Gastroesophageal sphincter (tissue), 4 donors: ENCODE measurements around the gene ERG28. TPM values are rescaled to one million over a fixed set of nuclear protein-coding genes. Genes with fewer than 3 reads are reported as not detected.

Source experiments
- ATAC-seq: fragments of 150-250 bp; one replicate; pipeline ENCODE4 v1.9.1; 2016; ENCODE audit warnings: mild to moderate bottlenecking, moderate library complexity
- H3K27ac ChIP-seq, 4 donors: fragments of 200-600 bp; sonication (generic) in 3 of 4; 1 replicate in 3 of 4; 2 replicates in 1 of 4; pipeline ENCODE4 v1.5.1; 2016 to 2019
- H3K27me3 ChIP-seq: fragments of 200-600 bp; sonication (generic); one replicate; pipeline ENCODE4 v1.5.1; 2019
- H3K36me3 ChIP-seq, 2 donors: fragments of 200-600 bp; sonication (generic); one replicate each; pipeline ENCODE4 v1.5.1; 2019; ENCODE audit warnings: control low read depth in 1 of 2
- H3K4me1 ChIP-seq, 3 donors: fragments of 200-600 bp; sonication (generic); 1 replicate in 2 of 3; 2 replicates in 1 of 3; pipeline ENCODE4 v1.5.1; 2016 to 2019; ENCODE audit warnings: control low read depth in 2 of 3
- H3K4me3 ChIP-seq, 2 donors: fragments of 200-600 bp; sonication (generic); one replicate each; pipeline ENCODE4 v1.5.1; 2019; ENCODE audit warnings: mild to moderate bottlenecking in 1 of 2, moderate library complexity in 1 of 2
- H3K9me3 ChIP-seq, 3 donors: fragments of 200-600 bp; sonication (generic); one replicate each; pipeline ENCODE4 v1.5.1; 2017 to 2019; ENCODE audit warnings: control low read depth in 2 of 3
- CTCF ChIP-seq, 4 experiments: fragments of 200-600 bp in 2 of 4; fragments of 450-650 bp in 2 of 4; sonication (generic) in 1 of 4; IDR thresholded peaks; one replicate each; pipeline ENCODE4 v1.5.1; 2017 to 2019; ENCODE audit warnings: antibody characterized with exemption in 4 of 4, mild to moderate bottlenecking in 2 of 4, moderate library complexity in 2 of 4
- EP300 ChIP-seq: sonication (generic); formaldehyde crosslinking; IDR thresholded peaks from one replicate; pipeline ENCODE4 v1.6.1; 2017; ENCODE audit warnings: antibody characterized with exemption, mild to moderate bottlenecking
- POLR2A ChIP-seq, 2 donors: fragments of 450-650 bp; IDR thresholded peaks; one replicate each; pipeline ENCODE4 v1.6.1; 2017; ENCODE audit warnings: antibody characterized with exemption in 2 of 2, mild to moderate bottlenecking in 2 of 2, moderate library complexity in 1 of 2
- POLR2AphosphoS5 ChIP-seq: sonication (generic); formaldehyde crosslinking; IDR thresholded peaks from one replicate; pipeline ENCODE4 v1.6.1; 2017; ENCODE audit warnings: antibody characterized with exemption
- WGBS, 2 donors: methylation state at CpG; one replicate each; pipeline ENCODE4 v1.1.5; 2018; ENCODE audit warnings: low coverage in 1 of 2; 5-methylcytosine and 5-hydroxymethylcytosine counted together
- total RNA-seq, 4 donors: library from RNA; depleted of rRNA; stranded (reverse); fragments of >200 nt; gene quantifications; one replicate each; pipeline ENCODE4 v1.1.0, GENCODE V29; 2016

The ERG28 gene
- total RNA-seq, 4 donors from 2014 or later: 6.2 to 13.4 (median 7.0) TPM

- no peaks in the 10 kb centered on the region for H3K9me3 ChIP-seq
- no peak overlapping the region for H3K27ac ChIP-seq
- H3K4me1 ChIP-seq: no peaks in the 10 kb centered on the region
- H3K36me3 ChIP-seq: peaks cover 0 to 3% of the 10 kb centered on the region in 2 donors
- H3K27me3 ChIP-seq: no peaks in the 10 kb centered on the region
- TF ChIP-seq CTCF (IDR thresholded peaks at IDR 0.05): no peak
- no peak for TF ChIP-seq POLR2AphosphoS5
- no peak for TF ChIP-seq POLR2A (IDR thresholded peaks at IDR 0.05)
- no peak for TF ChIP-seq EP300
- ATAC-seq: no peak
- H3K4me3 ChIP-seq: no peak overlapping the region
- WGBS, 2 donors: 85% methylated on average over 5 of the region's 6 CpGs; no CpG with 5 or more reads in 1 of the 2 donors
Measured at GRCh38 chr14:75630695-75631452, 29.8 kb downstream of the ERG28 start.

DNA sequence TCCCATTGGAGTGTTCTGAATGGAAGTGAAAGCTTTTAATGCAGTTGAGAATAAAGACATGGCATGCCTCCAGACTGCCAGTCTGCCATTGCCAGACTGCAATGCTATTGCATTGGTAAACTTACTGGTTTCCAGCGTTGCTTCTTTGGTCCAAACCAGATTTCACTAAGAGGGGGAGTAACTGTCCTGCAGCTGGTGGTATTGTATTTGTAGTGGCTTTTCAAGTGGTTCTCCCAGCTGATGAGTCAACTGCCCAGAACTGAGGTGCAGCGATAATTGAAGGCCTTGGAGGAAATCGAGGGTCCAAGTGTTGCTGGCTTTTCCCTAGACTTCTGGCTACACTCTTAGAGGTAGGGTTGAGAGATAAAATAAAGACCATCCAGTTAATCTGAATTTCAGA, 31.9 kb downstream of the ERG28 start:
- no peak for ATAC-seq
- Histone ChIP-seq H3K36me3 (no peaks in the 10 kb centered on the region), H3K4me1 (no peaks in the 10 kb centered on the region), H3K4me3 (no peak overlapping the region), H3K27ac (no peak overlapping the region), H3K27me3 (no peaks in the 10 kb centered on the region), H3K9me3 (no peaks in the 10 kb centered on the region)
- no peak for TF ChIP-seq POLR2A (IDR thresholded peaks at IDR 0.05)
- TF ChIP-seq POLR2AphosphoS5: no peak
- no peak for TF ChIP-seq CTCF (IDR thresholded peaks at IDR 0.05)
- no peak for TF ChIP-seq EP300
- WGBS, 2 donors: 92 to 100% methylated on average over 2 to 3 of the region's 3 CpGs

GRCh38 chr14:75627406-75627805, 33.3 kb downstream of the ERG28 start:
- 80% methylated on average over 1 of the region's 4 CpGs; no CpG with 5 or more reads in 1 of the 2 donors for WGBS, 2 donors
- ATAC-seq: no peak
- no peak overlapping the region for H3K27ac ChIP-seq

GRCh38 chr14:75626863-75627262, 33.8 kb downstream of the ERG28 start:
- TF ChIP-seq POLR2AphosphoS5 (no peak), POLR2A (IDR thresholded peaks at IDR 0.05) (no peak), EP300 (no peak), CTCF (IDR thresholded peaks at IDR 0.05) (no peak)
- WGBS, 2 donors: 35 to 82% methylated on average over 2 to 3 of the region's 3 CpGs
- no peak for ATAC-seq
- Histone ChIP-seq H3K36me3 (no peaks in the 10 kb centered on the region), H3K4me3 (no peak overlapping the region), H3K4me1 (no peaks in the 10 kb centered on the region), H3K9me3 (no peaks in the 10 kb centered on the region), H3K27me3 (no peaks in the 10 kb centered on the region), H3K27ac (no peak overlapping the region)

More at GRCh38 chr14:75627406-75627805, 33.3 kb downstream of the ERG28 start:
- H3K9me3 ChIP-seq: no peaks in the 10 kb centered on the region
- H3K36me3 ChIP-seq: no peaks in the 10 kb centered on the region
- no peaks in the 10 kb centered on the region for H3K27me3 ChIP-seq
- TF ChIP-seq EP300: no peak
- no peak for TF ChIP-seq CTCF (IDR thresholded peaks at IDR 0.05)
- TF ChIP-seq POLR2A (IDR thresholded peaks at IDR 0.05): no peak
- TF ChIP-seq POLR2AphosphoS5: no peak
- no peak overlapping the region for H3K4me3 ChIP-seq
- no peaks in the 10 kb centered on the region for H3K4me1 ChIP-seq

DNA sequence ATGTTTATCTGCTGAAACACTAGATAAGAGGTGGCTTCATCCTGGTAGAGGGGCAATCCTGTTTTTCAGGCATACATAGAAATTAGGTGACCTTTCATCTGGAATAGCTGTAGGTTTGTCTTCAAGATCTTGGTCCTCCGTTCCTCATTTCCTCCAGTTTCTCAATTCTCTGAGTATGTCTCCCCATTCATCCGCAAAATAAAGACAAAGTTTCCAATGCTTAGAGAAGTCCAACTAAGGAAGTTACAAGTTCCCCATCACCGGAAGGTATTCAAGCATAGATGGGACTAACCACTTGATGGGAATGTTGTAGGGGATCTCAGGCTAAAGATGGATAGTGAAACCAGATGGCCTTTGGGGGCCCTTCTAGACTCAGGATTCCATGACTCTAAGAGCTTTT, 34.3 kb downstream of the ERG28 start:
- Histone ChIP-seq H3K27me3 (no peaks in the 10 kb centered on the region), H3K9me3 (no peaks in the 10 kb centered on the region), H3K36me3 (no peaks in the 10 kb centered on the region), H3K4me1 (no peaks in the 10 kb centered on the region), H3K4me3 (no peak overlapping the region), H3K27ac (no peak overlapping the region)
- no peak for ATAC-seq
- WGBS, 2 donors: 86 to 100% methylated on average over 2 of the region's 3 CpGs
- TF ChIP-seq POLR2AphosphoS5 (no peak), POLR2A (IDR thresholded peaks at IDR 0.05) (no peak), CTCF (IDR thresholded peaks at IDR 0.05) (no peak), EP300 (no peak)
